HL-60/S4 (cell line): ENCODE data around the gene IL1RAPL1.
"Not testable (repeated sequence)": the region's sequence is repeated elsewhere in the genome, so short reads cannot be mapped to it uniquely, and the experiment has no call there.

Experiments used
- in situ Hi-C: fragments of 300-500 bp; cut with MboI; formaldehyde crosslinking; loops from 2 replicates; pipeline ENCODE4 v1.14.3; 2022; ENCODE audit warnings: low sequenced_read_pairs

The IL1RAPL1 gene

GRCh38 chrX:28757290-28757689 is 170.0 kb downstream of the IL1RAPL1 start:
- in situ Hi-C loops: no loop called here

GRCh38 chrX:28766561-28766960 is 179.3 kb downstream of the IL1RAPL1 start:
- in situ Hi-C loops: not testable (repeated sequence)

- in situ Hi-C loops: no loop called here
Observed at GRCh38 chrX:28773807-28774206, 186.6 kb downstream of the IL1RAPL1 start.

- in situ Hi-C loops: no loop called here
Observed at GRCh38 chrX:28787206-28787605, 200.0 kb downstream of the IL1RAPL1 start.

- in situ Hi-C loops: not testable (repeated sequence)
Observed at GRCh38 chrX:28800671-28801070, 213.4 kb downstream of the IL1RAPL1 start.

- in situ Hi-C loops: no loop called here
Observed at GRCh38 chrX:28802625-28803024, 215.4 kb downstream of the IL1RAPL1 start.

- in situ Hi-C loops: no loop called here
Observed at GRCh38 chrX:28835991-28836390, 248.7 kb downstream of the IL1RAPL1 start.

- in situ Hi-C loops: no loop called here
Observed at GRCh38 chrX:28843817-28844216, 256.6 kb downstream of the IL1RAPL1 start.

- in situ Hi-C loops: no loop called here
Observed at GRCh38 chrX:28847423-28847822, 260.2 kb downstream of the IL1RAPL1 start.

GRCh38 chrX:28848707-28849106 is 261.5 kb downstream of the IL1RAPL1 start:
- in situ Hi-C loops: no loop called here

GRCh38 chrX:28850955-28851354 is 263.7 kb downstream of the IL1RAPL1 start:
- in situ Hi-C loops: no loop called here

- in situ Hi-C loops: no loop called here
Observed at GRCh38 chrX:28851871-28852270, 264.6 kb downstream of the IL1RAPL1 start.

GRCh38 chrX:28854637-28855036 is 267.4 kb downstream of the IL1RAPL1 start:
- in situ Hi-C loops: no loop called here

- in situ Hi-C loops: no loop called here
Observed at GRCh38 chrX:28876408-28876807, 289.2 kb downstream of the IL1RAPL1 start.

- in situ Hi-C loops: no loop called here
Observed at GRCh38 chrX:28876901-28877300, 289.7 kb downstream of the IL1RAPL1 start.

- in situ Hi-C loops: no loop called here
Observed at GRCh38 chrX:28880136-28880535, 292.9 kb downstream of the IL1RAPL1 start.

GRCh38 chrX:28884823-28885222 is 297.6 kb downstream of the IL1RAPL1 start:
- in situ Hi-C loops: no loop called here

- in situ Hi-C loops: no loop called here
Observed at GRCh38 chrX:28888416-28888815, 301.2 kb downstream of the IL1RAPL1 start.

GRCh38 chrX:28889591-28890090 is 302.4 kb downstream of the IL1RAPL1 start:
- in situ Hi-C loops: no loop called here

GRCh38 chrX:28901637-28902036 is 314.4 kb downstream of the IL1RAPL1 start:
- in situ Hi-C loops: no loop called here

GRCh38 chrX:28910487-28910886 is 323.2 kb downstream of the IL1RAPL1 start:
- in situ Hi-C loops: no loop called here

- in situ Hi-C loops: no loop called here
Observed at GRCh38 chrX:28920153-28920943, 333.1 kb downstream of the IL1RAPL1 start.

GRCh38 chrX:28922106-28922505 is 334.9 kb downstream of the IL1RAPL1 start:
- in situ Hi-C loops: no loop called here
